NCI-H2107 treated with DMSO at 0.1 percent for 48 hours (cell line): ENCODE results near the gene SLC35E2B.
"Not testable (repeated sequence)": the region's sequence is repeated elsewhere in the genome, so short reads cannot be mapped to it uniquely, and the experiment has no call there.

ENCODE experiments used
- DNase-seq: peaks from one replicate; lab custom pipeline; 2025; ENCODE audit not compliant: unreplicated experiment; lab: John Stamatoyannopoulos, UW

SLC35E2B gene

GRCh38 chr1:1692714-1693647, at the start of gene SLC35E2B:
Gene SLC35E2B (minus strand): TSS chr1:1692795. CDS start chr1:1676699, 16,096 bp downstream.
- not testable (repeated sequence) for DNase-seq

GRCh38 chr1:1741013-1741412, 48.4 kb upstream of the SLC35E2B start:
- DNase-seq, result not testable (repeated sequence)

- not testable (repeated sequence) for DNase-seq
Measured at GRCh38 chr1:1738799-1739337, 46.3 kb upstream of the SLC35E2B start.

DNA sequence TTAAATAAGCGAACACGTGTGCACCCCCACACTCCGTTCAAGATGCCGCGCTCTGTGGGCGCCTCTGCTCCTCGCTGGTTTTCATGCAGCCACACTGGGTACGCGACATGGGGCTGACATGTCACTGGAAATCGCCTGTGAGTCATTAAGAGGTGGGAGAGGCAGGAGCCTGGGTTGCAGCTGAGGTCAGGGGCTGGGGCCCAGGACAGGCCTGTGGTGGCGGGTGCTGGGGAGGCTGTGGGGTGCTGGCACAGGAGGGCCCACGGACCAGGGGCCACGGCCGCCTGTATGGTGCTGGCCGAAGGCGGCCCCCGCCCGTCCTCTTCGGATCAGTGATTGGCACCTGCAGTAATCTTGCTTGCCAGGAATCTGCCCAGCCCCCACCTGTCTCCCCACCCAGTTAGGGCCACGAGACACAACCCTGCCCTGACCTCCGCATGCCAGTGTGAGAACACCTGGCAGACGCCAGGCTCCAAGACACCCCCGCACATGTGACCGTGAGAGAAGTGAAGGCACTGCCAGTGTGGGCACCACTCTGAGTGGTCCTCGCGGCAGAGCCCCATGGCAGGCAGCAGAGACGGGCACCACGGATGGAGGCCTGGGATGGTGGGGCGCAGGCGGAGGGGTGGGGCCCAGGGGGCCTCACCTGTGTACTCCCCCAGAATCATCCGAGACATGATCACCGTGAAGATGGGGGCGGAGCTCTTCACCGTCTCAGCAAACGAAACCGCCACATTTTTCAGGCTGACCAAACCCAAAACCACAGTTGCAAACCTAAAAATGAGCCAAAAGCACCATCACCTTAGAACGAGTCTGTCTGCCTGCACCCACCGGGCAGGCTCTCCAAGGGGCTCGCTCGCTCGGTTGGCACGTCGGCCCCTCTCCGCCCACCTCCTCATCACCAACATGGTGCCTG, 45.3 kb upstream of the SLC35E2B start:
- not testable (repeated sequence) for DNase-seq

- no peak for DNase-seq
Measured at GRCh38 chr1:1732381-1732780, 39.8 kb upstream of the SLC35E2B start.

DNA sequence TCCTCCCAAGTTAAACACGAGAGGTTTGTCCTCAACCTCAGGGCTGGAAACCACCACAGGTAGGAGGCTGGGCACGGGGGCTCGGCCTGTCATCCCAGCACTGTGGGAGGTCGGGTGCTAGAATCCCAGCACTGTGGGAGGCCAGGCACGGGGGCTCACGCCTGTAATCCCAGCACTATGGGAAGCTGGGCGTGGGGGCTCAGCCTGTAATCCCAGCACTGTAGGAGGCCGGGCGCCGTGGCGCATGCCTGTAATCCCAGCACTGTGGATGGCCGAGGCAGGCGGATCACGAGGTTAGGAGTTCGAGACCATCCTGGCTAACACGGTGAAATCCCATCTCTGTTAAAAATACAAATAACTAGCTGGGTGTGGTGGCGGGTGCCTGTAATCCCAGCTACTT, 38.3 kb upstream of the SLC35E2B start:
- DNase-seq, result no peak

DNA sequence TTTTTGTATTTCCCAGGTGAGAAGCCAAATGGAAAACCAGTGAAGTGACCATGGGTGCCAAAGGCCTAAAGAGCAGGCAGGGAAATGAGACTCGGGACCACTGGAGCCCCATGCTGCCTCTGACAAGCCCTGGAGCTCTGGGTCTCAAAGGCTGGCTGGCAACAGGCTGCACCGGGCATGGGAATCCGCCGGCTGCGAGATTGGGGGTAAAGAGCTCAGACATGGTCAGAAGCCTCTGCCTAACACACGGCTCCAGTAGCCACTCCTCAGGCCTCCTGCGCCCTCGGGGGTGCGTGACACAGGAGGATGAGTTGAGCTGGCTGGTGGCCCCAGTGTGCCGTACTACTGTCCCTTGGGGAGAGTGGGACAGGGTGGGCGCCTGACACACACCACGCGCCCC, 37.6 kb upstream of the SLC35E2B start:
- DNase-seq, result not testable (repeated sequence)

DNA sequence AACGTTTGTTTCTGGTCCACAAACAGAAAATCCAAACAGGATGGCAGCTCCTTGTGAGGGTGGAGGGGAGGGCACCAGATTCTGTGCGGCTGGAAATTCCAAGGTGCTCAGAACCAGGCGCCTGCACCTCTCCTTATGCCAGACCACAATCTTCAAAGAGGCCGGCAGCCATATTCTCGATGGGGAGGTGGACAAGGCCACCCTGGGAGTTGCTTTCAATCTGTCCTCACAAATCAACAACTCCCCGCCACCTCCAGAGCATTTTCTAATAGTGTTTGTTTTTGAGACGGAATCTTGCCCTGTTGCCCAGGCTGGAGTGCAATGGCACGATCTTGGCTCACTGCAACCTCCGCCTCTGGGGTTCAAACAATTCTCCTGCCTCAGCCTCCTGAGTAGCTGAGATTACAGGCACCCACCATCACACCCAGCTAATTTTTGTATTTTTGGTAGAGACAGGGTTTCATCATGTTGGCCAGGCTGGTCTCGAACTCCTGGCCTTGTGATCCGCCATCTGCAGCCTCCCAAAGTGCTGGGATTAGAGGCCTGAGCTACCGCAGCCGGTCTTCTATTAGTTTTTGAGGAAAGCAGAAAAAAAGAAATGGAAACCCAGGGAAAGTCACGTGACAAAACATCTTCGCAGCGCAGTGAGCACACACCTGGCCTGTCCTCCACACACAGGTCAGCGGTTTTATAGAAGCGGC, 36.7 kb upstream of the SLC35E2B start:
- DNase-seq, result not testable (repeated sequence)

DNA sequence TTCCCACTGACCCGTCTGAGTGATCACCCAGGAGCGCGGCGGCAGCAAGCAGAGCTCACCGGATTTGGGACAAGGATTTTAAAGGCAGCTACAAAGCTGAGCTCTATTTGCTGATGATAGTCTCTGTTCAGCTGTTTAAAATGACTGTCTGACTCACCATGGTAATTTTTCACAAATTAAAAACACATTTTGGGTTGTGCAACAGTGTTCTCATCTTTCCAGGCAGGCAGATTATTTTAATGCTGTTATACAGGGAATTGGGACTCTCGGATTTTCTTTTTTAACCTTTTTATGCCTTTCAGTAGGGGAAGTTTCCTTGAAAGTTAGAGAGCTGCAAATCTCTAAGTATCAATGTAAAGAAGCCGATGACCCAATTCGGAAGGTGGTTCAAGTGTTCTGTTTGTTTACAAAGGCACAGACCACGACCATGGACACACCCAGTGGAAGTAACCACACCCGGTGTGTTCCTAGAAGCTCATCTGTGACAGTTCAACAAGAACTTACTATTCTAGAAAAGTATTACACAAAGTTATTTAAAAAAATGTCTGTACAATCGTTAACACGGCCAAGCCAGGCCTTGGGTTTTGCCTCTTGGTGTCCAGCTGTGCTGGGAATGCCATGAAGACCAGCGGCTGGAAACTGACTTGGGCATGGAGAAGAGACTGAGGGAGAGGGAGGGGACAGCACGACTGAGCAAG, 35.9 kb upstream of the SLC35E2B start:
- not testable (repeated sequence) for DNase-seq

DNA sequence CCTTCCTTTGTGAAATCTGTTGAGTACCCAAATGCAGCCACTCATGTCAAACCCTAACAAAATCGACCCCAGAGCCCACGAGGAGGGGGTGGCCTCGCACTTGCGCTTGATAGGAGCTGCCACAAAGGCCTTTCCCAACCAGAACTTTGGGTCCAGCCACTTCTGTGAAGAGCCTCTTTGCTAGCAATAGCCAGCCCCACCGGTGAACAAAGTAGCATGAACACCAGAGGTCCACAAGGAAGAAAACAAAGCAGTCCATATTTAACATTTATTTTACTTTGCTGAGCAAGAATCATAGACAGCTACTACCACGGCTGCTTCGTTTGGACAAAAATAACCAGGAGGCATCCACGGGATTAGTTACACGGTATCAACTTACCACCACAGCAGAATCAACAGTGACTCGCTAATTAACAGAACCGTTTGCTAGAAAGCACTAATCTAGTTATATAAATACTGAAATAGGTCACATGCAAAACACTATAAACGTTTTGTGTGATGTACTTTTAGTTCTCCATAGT, 34.6 kb upstream of the SLC35E2B start:
- not testable (repeated sequence) for DNase-seq

DNA sequence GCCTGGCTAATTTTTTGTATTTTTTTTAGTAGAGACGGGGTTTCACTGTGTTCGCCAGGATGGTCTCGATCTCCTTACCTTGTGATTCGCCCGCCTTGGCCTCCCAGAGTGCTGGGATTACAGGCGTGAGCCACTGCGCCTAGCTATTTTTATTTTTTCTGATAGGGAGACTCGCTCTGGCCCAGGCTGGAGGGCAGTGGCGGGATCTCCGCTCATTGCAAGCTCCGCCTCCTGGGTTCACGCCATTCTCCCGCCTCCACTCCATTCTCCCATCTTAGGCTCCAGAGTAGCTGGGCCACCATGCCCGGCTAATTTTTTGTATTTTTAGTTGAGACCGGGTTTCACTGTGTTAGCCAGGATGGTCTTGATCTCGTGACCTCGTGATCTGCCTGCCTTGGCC, 33.5 kb upstream of the SLC35E2B start:
- DNase-seq, result not testable (repeated sequence)

- peak; percentile 40 for DNase-seq
Measured at GRCh38 chr1:1724035-1724864, 31.7 kb upstream of the SLC35E2B start, which contains the start of gene CDK11A. Gene CDK11A (minus strand): TSS chr1:1724357. CDS start chr1:1722818, 1,539 bp downstream.

DNA sequence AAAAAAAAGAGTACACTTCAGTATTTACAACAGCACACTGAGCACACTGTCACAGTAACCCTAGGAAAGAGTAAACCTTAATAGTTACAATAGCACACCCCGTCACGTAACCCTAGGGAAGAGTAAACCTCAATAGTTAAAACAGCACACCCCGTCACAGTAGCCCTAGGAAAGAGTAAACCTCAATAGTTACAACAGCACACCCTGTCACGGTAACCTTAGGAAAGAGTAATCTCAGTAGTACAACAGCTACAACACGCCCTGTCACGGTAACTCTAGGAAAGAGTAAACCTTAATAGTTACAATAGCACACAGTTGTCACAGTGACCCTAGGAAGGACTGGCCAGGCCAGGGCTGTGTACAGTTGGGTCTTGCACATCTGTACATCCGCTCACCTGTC, 28.6 kb upstream of the SLC35E2B start:
- DNase-seq, result no peak

GRCh38 chr1:1715109-1715883, 22.7 kb upstream of the SLC35E2B start:
- not testable (repeated sequence) for DNase-seq

DNA sequence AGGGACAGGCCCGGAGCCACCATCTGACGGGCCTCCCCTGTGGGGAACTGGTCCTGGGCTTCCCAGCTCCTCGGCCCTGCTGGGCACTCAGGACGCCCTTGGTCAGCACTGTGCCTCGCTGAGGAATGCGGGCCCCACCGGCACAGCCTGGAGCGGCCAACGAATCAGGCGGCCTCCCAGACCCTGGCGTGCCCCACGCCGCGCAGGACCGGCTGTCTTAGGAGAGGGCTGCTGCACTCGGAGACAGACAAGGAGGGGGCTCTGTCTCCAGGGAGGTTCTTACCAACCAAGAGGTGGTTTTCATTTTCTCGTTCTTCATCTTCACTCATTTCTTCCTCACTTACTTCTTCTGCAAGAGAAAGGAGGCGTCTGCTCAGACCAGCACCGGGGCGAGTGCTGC, 15.3 kb upstream of the SLC35E2B start:
- DNase-seq, result not testable (repeated sequence)

- not testable (repeated sequence) for DNase-seq
Measured at GRCh38 chr1:1707241-1707640, 14.6 kb upstream of the SLC35E2B start.

GRCh38 chr1:1705623-1706022, 13.0 kb upstream of the SLC35E2B start:
- not testable (repeated sequence) for DNase-seq
